A375 (cell line): ENCODE results near the gene PRR20E. TPM values are rescaled to one million over a fixed set of nuclear protein-coding genes. Genes with fewer than 3 reads are reported as not detected.

Experiments
- small RNA-seq: library from RNA; depleted of rRNA; stranded (forward); fragments of <200 nt; gene quantifications from one replicate; pipeline ENCODE3, GENCODE V24; 2014
- total RNA-seq: library from RNA; depleted of rRNA; stranded (reverse); fragments of >200 nt; shearing (Covaris generic); gene quantifications from 2 replicates; pipeline ENCODE4 v1.2.3, GENCODE V29; 2014; rRNA removed

Gene PRR20E
- not detected in 2 replicates for total RNA-seq

DNA sequence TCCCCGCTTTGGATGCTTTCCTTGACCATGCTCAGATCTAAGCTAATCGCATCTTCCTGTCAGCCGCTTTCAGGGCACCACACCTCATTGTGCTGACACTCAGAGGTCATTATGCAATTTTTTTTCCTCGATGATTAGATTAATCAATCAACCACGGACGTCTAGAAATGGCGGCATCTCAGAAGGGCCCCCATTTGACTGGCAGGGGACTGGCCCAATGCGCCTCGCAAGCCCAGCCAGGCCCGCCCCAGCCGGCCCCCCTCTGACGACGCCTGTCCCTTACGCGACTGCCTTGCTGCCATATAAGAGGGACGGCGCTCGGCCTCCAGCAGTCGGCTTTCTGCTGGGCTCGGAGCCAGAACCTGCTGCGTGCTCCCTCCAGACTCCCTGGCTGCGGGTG is at the start of gene PRR20E:
Gene PRR20E, plus strand, starts transcription at position 301 of the 400 bp plus-strand sequence. CDS start 387 bp downstream, outside the sequence.

DNA sequence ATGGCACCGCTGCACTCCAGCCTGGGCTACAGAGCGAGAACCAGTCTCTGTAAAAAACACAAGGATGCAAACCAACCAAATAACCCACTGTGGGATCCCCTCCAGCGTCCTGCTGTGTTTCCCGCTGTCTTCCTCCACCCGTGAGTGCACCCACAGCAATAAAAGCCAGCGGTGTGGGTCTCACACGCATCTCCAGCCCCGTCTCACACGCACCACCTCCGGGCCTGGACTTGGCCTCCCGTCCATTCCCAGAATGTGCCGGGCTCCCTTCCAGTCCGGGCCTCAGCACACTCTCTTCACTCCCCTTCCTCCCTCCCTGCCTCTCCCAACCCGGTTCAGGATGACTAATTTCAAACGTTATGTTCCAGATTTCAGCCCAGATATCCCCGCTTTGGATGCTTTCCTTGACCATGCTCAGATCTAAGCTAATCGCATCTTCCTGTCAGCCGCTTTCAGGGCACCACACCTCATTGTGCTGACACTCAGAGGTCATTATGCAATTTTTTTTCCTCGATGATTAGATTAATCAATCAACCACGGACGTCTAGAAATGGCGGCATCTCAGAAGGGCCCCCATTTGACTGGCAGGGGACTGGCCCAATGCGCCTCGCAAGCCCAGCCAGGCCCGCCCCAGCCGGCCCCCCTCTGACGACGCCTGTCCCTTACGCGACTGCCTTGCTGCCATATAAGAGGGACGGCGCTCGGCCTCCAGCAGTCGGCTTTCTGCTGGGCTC is 26.6 kb upstream of the PRR20E start, which contains the start of gene PRR20A:
Gene PRR20A, plus strand, starts transcription at position 684 of the 734 bp plus-strand sequence. CDS start 387 bp downstream, outside the sequence.

GRCh38 chr13:57147188-57147587 is 19.8 kb upstream of the PRR20E start, which contains the start of gene PRR20B:
Gene PRR20B (plus strand): TSS chr13:57147488. CDS start chr13:57147875, 387 bp downstream.

GRCh38 chr13:57153761-57154160 is 13.2 kb upstream of the PRR20E start, which contains the start of gene PRR20C:
Gene PRR20C (plus strand): TSS chr13:57154061. CDS start chr13:57154448, 387 bp downstream.

DNA sequence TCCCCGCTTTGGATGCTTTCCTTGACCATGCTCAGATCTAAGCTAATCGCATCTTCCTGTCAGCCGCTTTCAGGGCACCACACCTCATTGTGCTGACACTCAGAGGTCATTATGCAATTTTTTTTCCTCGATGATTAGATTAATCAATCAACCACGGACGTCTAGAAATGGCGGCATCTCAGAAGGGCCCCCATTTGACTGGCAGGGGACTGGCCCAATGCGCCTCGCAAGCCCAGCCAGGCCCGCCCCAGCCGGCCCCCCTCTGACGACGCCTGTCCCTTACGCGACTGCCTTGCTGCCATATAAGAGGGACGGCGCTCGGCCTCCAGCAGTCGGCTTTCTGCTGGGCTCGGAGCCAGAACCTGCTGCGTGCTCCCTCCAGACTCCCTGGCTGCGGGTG is 6.7 kb upstream of the PRR20E start, which contains the start of gene PRR20D:
Gene PRR20D, plus strand, starts transcription at position 301 of the 400 bp plus-strand sequence. CDS start 387 bp downstream, outside the sequence.

Small RNA genes within 50 kb of the gene (small RNA-seq; reads per million reads assigned to genes)
- gene PRR20FP, result not detected

Other genes starting within 250 kb of the PRR20E start
- not detected in 2 replicates for gene PRR20A, start 26.3 kb upstream of the PRR20E start, total RNA-seq
- not detected in 2 replicates for gene PRR20B, start 19.7 kb upstream of the PRR20E start, total RNA-seq
- not detected in 2 replicates for gene PRR20C, start 13.1 kb upstream of the PRR20E start, total RNA-seq
- gene PRR20D, start 6.6 kb upstream of the PRR20E start, total RNA-seq, result not detected in 2 replicates